IMR-90 (cell line): ENCODE results near the gene SYNGR3.

ENCODE experiments used
- CEBPB ChIP-seq: IDR thresholded peaks from 2 replicates; pipeline ENCODE4 v1.6.1; 2012; ENCODE audit warnings: low read depth, low read length, improper control_type of control experiment
- CHD1 ChIP-seq: IDR thresholded peaks from 2 replicates; pipeline ENCODE4 v1.6.1; 2012; ENCODE audit warnings: low read depth, low read length, improper control_type of control experiment
- CTCF ChIP-seq: conservative IDR thresholded peaks from 2 replicates; pipeline ENCODE4 v1.5.1; 2012; ENCODE audit warnings: mild to moderate bottlenecking, low read depth, low read length, improper control_type of control experiment
- MAFK ChIP-seq: IDR thresholded peaks from 2 replicates; pipeline ENCODE4 v1.6.1; 2012; ENCODE audit warnings: low read depth, low read length, improper control_type of control experiment
- MXI1 ChIP-seq: IDR thresholded peaks from 2 replicates; pipeline ENCODE4 v1.6.1; 2012; ENCODE audit warnings: low read depth, mild to moderate bottlenecking, low read length, moderate library complexity, borderline replicate concordance
- POLR2A ChIP-seq: IDR thresholded peaks from 2 replicates; pipeline ENCODE4 v1.6.1; 2012; ENCODE audit warnings: mild to moderate bottlenecking, low read depth, low read length
- RAD21 ChIP-seq: IDR thresholded peaks from 2 replicates; pipeline ENCODE4 v1.6.1; 2012; ENCODE audit warnings: low read length, improper control_type of control experiment

- TF ChIP-seq CHD1 = no peak
- TF ChIP-seq CTCF = no peak
- no peak for TF ChIP-seq POLR2A
- no peak for TF ChIP-seq MXI1
- no peak for TF ChIP-seq MAFK
- no peak for TF ChIP-seq RAD21
- no peak for TF ChIP-seq CEBPB
Measured at GRCh38 chr16:1942047-1942809, 47.5 kb upstream of the SYNGR3 start.
